SH-SY5Y (cell line): ENCODE measurements around the gene THSD4.

Experiments used
- GATA2 ChIP-seq: IDR thresholded peaks from 2 replicates; pipeline ENCODE4 v1.6.1; 2011; ENCODE audit warnings: mild to moderate bottlenecking, low read depth, low read length
- GATA3 ChIP-seq: IDR thresholded peaks from 2 replicates; pipeline ENCODE4 v1.6.1; 2011; ENCODE audit warnings: low read depth, mild to moderate bottlenecking, low read length, moderate library complexity

Gene THSD4

GRCh38 chr15:71124937-71125790 is 9.9 kb downstream of the THSD4 start:
- TF ChIP-seq GATA3, result no peak
- no peak for TF ChIP-seq GATA2

- TF ChIP-seq GATA2 (no peak), GATA3 (no peak)
Measured at GRCh38 chr15:71125831-71126450, 10.7 kb downstream of the THSD4 start.

GRCh38 chr15:71127083-71127482 is 11.8 kb downstream of the THSD4 start:
- TF ChIP-seq GATA3 (no peak), GATA2 (no peak)

GRCh38 chr15:71128939-71129562 is 13.8 kb downstream of the THSD4 start:
- no peak for TF ChIP-seq GATA2
- no peak for TF ChIP-seq GATA3

- no peak for TF ChIP-seq GATA2
- TF ChIP-seq GATA3, result no peak
Measured at GRCh38 chr15:71129669-71130068, 14.4 kb downstream of the THSD4 start.

- TF ChIP-seq GATA2 (no peak), GATA3 (no peak)
Measured at GRCh38 chr15:71131601-71132362, 16.5 kb downstream of the THSD4 start.

- TF ChIP-seq GATA2 (no peak), GATA3 (no peak)
Measured at GRCh38 chr15:71133747-71134472, 18.6 kb downstream of the THSD4 start.

GRCh38 chr15:71136159-71136783 is 21.0 kb downstream of the THSD4 start:
- TF ChIP-seq GATA3 (no peak), GATA2 (no peak)

- TF ChIP-seq GATA3, result no peak
- no peak for TF ChIP-seq GATA2
Measured at GRCh38 chr15:71136793-71137518, 21.7 kb downstream of the THSD4 start.

- TF ChIP-seq GATA2 (no peak), GATA3 (no peak)
Measured at GRCh38 chr15:71138473-71138872, 23.2 kb downstream of the THSD4 start.

GRCh38 chr15:71139241-71139640 is 24.0 kb downstream of the THSD4 start:
- TF ChIP-seq GATA2, result no peak
- no peak for TF ChIP-seq GATA3

GRCh38 chr15:71141572-71141971 is 26.3 kb downstream of the THSD4 start:
- TF ChIP-seq GATA3, result no peak
- no peak for TF ChIP-seq GATA2
